Hematopoietic multipotent progenitor cell treated with erythropoietin and hydrocortisone succinate and interleukin-3 and kit ligand, for 15 days (in vitro differentiated cells): ENCODE data around the gene ZSCAN23.
"Not testable (repeated sequence)": the region's sequence is repeated elsewhere in the genome, so short reads cannot be mapped to it uniquely, and the experiment has no call there.

Experiments used
- DNase-seq: peaks from one replicate; pipeline ENCODE4 v3.0.0-alpha.2; 2015; ENCODE audit warnings: low spot score

Gene ZSCAN23

GRCh38 chr6:28436404-28436803, 6.9 kb downstream of the ZSCAN23 start:
- DNase-seq: no peak

- DNase-seq: no peak
These were observed 10.2 kb downstream of the ZSCAN23 start for GRCh38 chr6:28433119-28433518.

- DNase-seq: no peak
These were observed 13.5 kb downstream of the ZSCAN23 start for GRCh38 chr6:28429781-28430180.

- DNase-seq: no peak
These were observed 17.2 kb downstream of the ZSCAN23 start for GRCh38 chr6:28425944-28426541.

GRCh38 chr6:28424163-28424562, 19.1 kb downstream of the ZSCAN23 start:
- DNase-seq: no peak

GRCh38 chr6:28423546-28423945, 19.7 kb downstream of the ZSCAN23 start:
- no peak for DNase-seq

DNA sequence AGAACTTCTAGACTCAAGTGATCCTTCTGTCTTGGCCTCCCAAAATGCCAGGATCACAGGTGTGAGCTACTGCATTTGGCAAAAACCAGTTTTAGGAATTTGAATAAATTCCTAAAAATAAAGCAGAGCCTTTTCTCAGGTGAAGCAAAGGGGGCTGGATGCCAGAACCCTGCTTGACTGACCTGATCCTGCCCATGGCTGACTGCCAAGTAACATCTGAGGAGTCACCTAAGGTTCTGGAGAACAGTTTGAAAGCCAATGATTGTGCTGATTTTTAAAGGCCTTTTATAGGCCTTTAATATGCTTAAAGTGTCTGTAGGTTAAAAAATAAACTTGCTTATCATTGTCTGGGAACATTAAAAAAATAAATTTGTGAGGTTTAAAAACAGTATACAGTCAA, 29.6 kb downstream of the ZSCAN23 start:
- no peak for DNase-seq

DNA sequence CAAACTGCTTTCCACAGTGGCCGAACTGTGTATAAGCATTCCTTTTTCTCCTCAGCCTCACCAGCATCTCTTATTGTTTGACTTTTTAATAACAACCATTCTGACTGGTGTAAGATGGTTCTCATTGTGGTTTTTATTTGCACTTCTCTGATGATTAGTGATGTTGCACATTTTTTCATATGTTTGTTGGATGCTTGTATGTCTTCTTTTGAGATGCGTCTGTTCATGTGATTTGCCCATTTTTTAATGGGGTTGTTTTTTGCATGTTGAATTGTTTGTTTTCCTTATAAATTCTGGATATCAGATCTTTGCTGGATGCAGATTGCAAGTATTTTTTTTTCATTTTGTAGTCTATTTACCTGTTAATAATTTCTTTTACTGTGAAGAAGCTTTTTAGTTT, 32.5 kb downstream of the ZSCAN23 start:
- DNase-seq: no peak

GRCh38 chr6:28408076-28408802, 35.1 kb downstream of the ZSCAN23 start:
- DNase-seq: no peak

DNA sequence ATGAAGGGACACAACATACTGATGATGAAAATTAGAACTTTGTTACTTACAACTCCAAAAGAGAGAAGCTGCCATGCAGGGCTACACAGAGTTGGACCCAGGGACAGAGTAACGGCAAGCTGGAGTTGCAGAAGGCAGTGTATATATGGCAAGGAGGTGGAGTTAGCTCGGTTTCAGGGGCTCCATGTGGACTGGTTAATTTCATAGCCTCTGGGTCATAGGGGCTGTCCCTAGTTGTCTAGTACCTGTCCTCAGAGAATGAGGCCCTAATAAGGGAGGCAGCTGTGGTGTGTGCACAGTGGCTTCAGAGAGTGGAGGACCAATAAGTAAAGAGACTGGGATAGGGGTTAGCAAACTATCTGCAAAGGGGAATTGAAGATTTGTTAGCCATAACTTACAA, 35.9 kb downstream of the ZSCAN23 start:
- DNase-seq: no peak

GRCh38 chr6:28403923-28404322, 39.4 kb downstream of the ZSCAN23 start:
- DNase-seq: not testable (repeated sequence)

DNA sequence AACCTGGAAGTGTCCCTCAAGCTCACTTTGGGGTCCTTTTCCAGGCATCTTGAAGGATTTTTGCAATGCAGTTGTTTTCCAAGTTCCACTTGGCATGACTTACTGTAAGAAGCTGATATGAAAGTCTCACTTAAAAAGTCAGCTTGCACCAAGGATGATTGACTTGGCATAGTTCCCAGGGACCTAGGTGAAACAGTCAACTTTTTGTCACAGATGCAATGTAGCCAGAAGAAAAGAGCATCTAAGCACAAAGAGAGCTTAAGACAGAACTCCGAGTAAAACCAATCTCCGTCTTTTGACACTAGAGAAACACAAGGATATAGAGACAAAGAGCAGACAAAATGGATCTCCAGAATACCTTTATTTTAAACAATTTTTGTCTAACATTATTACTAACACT, 41.1 kb downstream of the ZSCAN23 start:
- no peak for DNase-seq

- no peak for DNase-seq
These were observed 42.1 kb downstream of the ZSCAN23 start for GRCh38 chr6:28401172-28401571.

DNA sequence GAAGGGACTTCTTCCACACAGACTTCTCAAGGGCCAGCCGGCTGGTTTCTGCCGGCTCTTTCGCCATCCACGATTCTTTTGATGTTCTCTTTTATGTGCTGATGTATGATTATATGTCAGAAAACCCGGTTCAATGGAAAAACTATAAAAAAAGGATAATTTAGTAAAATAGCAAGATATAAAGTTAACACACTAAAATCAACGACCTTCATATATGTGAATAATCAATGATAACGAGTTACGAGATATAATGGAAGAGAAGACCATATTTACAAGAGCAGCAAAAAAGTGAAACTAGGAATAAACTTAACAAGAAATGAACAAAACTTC, 43.2 kb downstream of the ZSCAN23 start:
- DNase-seq: no peak

GRCh38 chr6:28399350-28400121, 43.8 kb downstream of the ZSCAN23 start, which contains the start of gene ZSCAN12:
ZSCAN12 (minus strand) TSS chr6:28399747; CDS start chr6:28398405, 1,342 bp downstream.
- DNase-seq: peak; percentile 68

GRCh38 chr6:28395918-28396317, 47.4 kb downstream of the ZSCAN23 start:
- DNase-seq: no peak

GRCh38 chr6:28393912-28394662, 49.2 kb downstream of the ZSCAN23 start:
- DNase-seq: no peak

DNA sequence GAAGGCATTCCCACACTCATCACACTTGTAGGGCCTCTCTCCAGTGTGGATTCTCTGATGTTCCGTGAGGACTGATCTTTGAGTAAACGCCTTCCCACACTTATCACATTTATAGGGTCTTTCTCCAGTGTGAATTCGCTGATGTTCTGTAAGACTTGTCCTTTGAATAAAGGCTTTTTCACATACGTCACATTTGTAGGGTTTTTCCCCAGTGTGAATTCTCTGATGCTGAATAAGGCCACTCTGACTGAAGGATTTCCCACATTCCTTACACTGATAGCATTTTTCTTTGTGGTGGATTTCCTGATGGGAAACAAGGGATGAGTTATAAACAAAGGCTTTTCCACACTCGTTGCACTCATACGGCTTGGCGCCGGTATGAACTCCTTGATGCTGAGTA, 52.6 kb downstream of the ZSCAN23 start:
- DNase-seq: no peak

DNA sequence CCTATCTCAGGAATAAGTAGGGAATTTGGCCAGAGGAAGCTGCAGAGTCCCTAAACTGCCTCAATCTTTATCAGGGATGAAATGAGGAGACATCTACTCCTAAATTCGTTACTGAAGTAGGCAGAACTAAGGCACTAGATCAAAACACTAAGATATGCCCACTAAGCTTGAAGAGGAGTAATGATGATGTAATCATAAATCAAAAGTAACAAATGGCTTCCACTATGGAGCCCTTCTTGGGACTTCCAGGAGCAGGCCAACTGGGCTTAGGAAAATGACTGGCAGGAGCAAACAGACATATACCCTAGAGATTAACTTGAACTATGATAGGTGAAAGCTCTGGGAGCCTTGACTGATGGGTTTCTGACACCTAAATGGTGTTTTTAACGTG, 59.2 kb downstream of the ZSCAN23 start:
- no peak for DNase-seq

- DNase-seq: peak; percentile 68
These were observed 59.8 kb downstream of the ZSCAN23 start for GRCh38 chr6:28383235-28384142.
